GM19455 (cell line): ENCODE measurements around the gene REEP5.
"Not testable (repeated sequence)": the region's sequence is repeated elsewhere in the genome, so short reads cannot be mapped to it uniquely, and the experiment has no call there.

Experiments
- ATAC-seq: cut with Tn5 transposase; IDR thresholded peaks from one replicate; pipeline ENCODE4 v1.9.1; 2021; ENCODE audit not compliant: unreplicated experiment

The REEP5 gene

GRCh38 chr5:112892776-112893175 lies 29.3 kb downstream of the REEP5 start:
- ATAC-seq, result no peak

- ATAC-seq, result not testable (repeated sequence)
These were observed 30.0 kb downstream of the REEP5 start for GRCh38 chr5:112892066-112892465.

GRCh38 chr5:112886975-112887374 lies 35.1 kb downstream of the REEP5 start:
- no peak for ATAC-seq

- ATAC-seq, result no peak
These were observed 37.0 kb downstream of the REEP5 start for GRCh38 chr5:112885001-112885400.

GRCh38 chr5:112883192-112883591 lies 38.8 kb downstream of the REEP5 start:
- ATAC-seq, result no peak

GRCh38 chr5:112880219-112880964 lies 41.6 kb downstream of the REEP5 start:
- no peak for ATAC-seq

- ATAC-seq, result no peak
These were observed 43.3 kb downstream of the REEP5 start for GRCh38 chr5:112878760-112879159.

GRCh38 chr5:112878101-112878500 lies 43.9 kb downstream of the REEP5 start:
- no peak for ATAC-seq

- ATAC-seq, result no peak
These were observed 45.7 kb downstream of the REEP5 start for GRCh38 chr5:112876362-112876761.

- no peak for ATAC-seq
These were observed 51.1 kb downstream of the REEP5 start for GRCh38 chr5:112870966-112871365.

GRCh38 chr5:112869948-112870347 lies 52.1 kb downstream of the REEP5 start:
- ATAC-seq, result peak; percentile 75

GRCh38 chr5:112867411-112867810 lies 54.6 kb downstream of the REEP5 start:
- ATAC-seq, result no peak

GRCh38 chr5:112866739-112867138 lies 55.3 kb downstream of the REEP5 start:
- ATAC-seq, result no peak

- no peak for ATAC-seq
These were observed 56.9 kb downstream of the REEP5 start for GRCh38 chr5:112865128-112865527.

GRCh38 chr5:112863549-112863948 lies 58.5 kb downstream of the REEP5 start:
- no peak for ATAC-seq

- ATAC-seq, result no peak
These were observed 59.9 kb downstream of the REEP5 start for GRCh38 chr5:112862085-112862484.

GRCh38 chr5:112861638-112861985 lies 60.4 kb downstream of the REEP5 start:
- ATAC-seq, result no peak

GRCh38 chr5:112860929-112861637 lies 60.9 kb downstream of the REEP5 start, which contains the start of gene SRP19:
Gene SRP19, plus strand, starts transcription at chr5:112861287. Its CDS starts 90 bp downstream, at chr5:112861377.
- peak; percentile 97 for ATAC-seq

- ATAC-seq, result not testable (repeated sequence)
These were observed 61.5 kb downstream of the REEP5 start for GRCh38 chr5:112860571-112860928.

GRCh38 chr5:112857866-112858265 lies 64.2 kb downstream of the REEP5 start:
- ATAC-seq, result no peak

- no peak for ATAC-seq
These were observed 67.4 kb downstream of the REEP5 start for GRCh38 chr5:112854651-112855050.

- ATAC-seq, result no peak
These were observed 72.1 kb downstream of the REEP5 start for GRCh38 chr5:112849912-112850311.
